Measurements from ENCODE around the gene COP1.

DNA sequence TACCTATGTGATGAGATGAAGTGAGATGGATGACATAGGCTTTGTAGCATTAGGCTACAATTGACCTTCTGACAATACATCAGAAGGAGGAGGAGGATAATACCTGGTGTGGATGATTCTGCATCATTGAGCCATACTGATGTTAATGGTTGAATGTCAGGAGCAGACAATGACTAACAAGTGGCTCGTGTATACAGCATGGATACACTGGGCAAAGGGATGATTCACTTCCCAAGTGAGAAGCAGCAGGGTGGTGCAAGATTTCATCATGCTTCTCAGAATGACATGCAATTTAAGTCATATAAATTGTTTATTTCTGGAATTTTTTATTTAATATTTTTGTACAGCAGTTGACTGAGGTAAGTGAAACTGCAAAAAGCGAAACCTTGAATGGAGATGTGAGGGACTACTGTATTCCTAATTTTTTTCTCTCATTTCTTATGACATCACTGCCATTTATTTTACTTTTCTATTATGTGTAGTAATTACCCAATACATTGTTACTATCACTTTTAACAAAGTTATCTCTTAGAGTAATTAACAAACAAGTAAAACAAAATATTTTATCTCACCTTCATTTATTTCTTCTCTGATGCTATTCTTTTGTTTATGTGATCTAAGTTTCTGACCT, 34.4 kb upstream of the COP1 start:
- TF ChIP-seq, protein P1, sequence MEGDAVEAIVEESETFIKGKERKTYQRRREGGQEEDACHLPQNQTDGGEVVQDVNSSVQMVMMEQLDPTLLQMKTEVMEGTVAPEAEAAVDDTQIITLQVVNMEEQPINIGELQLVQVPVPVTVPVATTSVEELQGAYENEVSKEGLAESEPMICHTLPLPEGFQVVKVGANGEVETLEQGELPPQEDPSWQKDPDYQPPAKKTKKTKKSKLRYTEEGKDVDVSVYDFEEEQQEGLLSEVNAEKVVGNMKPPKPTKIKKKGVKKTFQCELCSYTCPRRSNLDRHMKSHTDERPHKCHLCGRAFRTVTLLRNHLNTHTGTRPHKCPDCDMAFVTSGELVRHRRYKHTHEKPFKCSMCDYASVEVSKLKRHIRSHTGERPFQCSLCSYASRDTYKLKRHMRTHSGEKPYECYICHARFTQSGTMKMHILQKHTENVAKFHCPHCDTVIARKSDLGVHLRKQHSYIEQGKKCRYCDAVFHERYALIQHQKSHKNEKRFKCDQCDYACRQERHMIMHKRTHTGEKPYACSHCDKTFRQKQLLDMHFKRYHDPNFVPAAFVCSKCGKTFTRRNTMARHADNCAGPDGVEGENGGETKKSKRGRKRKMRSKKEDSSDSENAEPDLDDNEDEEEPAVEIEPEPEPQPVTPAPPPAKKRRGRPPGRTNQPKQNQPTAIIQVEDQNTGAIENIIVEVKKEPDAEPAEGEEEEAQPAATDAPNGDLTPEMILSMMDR (IDR thresholded peaks at IDR 0.05): no peak
- no peak for TF ChIP-seq POLR2A (IDR thresholded peaks at IDR 0.05)
- no peak for TF ChIP-seq EP300 (IDR thresholded peaks at IDR 0.05)

Data from tibial nerve (tissue), 4 donors.